ENCODE data around the gene CDS2.

CDS2 gene

DNA sequence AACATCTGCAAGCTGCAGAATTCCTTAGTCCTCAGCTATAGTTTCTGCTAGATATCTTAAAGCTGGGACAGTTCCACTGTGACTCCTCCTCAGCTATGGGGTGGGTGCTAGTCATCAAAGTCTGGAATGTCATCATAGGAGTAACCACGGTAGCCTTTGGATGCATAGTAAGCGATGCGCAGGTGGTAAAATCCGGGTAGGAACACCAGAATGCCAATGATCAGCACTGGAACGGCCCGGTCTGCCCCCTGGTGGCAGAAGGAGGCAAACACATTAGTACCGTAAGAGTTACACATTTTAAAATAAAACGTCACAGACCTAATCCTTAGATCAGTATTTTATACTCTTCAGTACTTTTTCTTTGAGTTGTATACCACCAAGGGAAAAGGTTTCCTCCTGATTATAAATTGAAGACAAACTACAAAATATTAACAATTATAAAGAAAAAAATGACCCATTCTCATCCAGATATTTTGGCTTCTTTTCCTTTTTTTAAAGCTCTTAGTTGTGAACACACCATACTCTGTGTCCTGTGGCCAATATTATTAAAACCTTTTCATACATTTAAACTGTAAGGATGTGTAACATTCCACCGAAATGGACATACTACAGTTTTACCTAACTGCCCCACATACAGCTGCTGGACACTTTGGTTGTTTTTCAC lies 26.0 kb upstream of the CDS2 start:
- TF ChIP-seq, protein P1, sequence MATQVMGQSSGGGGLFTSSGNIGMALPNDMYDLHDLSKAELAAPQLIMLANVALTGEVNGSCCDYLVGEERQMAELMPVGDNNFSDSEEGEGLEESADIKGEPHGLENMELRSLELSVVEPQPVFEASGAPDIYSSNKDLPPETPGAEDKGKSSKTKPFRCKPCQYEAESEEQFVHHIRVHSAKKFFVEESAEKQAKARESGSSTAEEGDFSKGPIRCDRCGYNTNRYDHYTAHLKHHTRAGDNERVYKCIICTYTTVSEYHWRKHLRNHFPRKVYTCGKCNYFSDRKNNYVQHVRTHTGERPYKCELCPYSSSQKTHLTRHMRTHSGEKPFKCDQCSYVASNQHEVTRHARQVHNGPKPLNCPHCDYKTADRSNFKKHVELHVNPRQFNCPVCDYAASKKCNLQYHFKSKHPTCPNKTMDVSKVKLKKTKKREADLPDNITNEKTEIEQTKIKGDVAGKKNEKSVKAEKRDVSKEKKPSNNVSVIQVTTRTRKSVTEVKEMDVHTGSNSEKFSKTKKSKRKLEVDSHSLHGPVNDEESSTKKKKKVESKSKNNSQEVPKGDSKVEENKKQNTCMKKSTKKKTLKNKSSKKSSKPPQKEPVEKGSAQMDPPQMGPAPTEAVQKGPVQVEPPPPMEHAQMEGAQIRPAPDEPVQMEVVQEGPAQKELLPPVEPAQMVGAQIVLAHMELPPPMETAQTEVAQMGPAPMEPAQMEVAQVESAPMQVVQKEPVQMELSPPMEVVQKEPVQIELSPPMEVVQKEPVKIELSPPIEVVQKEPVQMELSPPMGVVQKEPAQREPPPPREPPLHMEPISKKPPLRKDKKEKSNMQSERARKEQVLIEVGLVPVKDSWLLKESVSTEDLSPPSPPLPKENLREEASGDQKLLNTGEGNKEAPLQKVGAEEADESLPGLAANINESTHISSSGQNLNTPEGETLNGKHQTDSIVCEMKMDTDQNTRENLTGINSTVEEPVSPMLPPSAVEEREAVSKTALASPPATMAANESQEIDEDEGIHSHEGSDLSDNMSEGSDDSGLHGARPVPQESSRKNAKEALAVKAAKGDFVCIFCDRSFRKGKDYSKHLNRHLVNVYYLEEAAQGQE (IDR thresholded peaks at IDR 0.05; ENCODE audit: insufficient read depth in 1 of 2, low read depth in 2 of 2, low read length in 2 of 2), result no peak
- TF ChIP-seq POLR2AphosphoS5 (IDR thresholded peaks at IDR 0.05; ENCODE audit: low read depth, low read length), result no peak
- TF ChIP-seq FOXP2 (optimal IDR thresholded peaks at IDR 0.05; ENCODE audit: borderline replicate concordance, extremely low read depth, extremely low read length, insufficient read depth), result no peak
- TF ChIP-seq SIN3A (IDR thresholded peaks at IDR 0.05; ENCODE audit: borderline replicate concordance, insufficient read depth, low read length), result no peak
- TF ChIP-seq TAF1 (IDR thresholded peaks at IDR 0.05; ENCODE audit: borderline replicate concordance, insufficient read depth, low read length), result no peak

DNA sequence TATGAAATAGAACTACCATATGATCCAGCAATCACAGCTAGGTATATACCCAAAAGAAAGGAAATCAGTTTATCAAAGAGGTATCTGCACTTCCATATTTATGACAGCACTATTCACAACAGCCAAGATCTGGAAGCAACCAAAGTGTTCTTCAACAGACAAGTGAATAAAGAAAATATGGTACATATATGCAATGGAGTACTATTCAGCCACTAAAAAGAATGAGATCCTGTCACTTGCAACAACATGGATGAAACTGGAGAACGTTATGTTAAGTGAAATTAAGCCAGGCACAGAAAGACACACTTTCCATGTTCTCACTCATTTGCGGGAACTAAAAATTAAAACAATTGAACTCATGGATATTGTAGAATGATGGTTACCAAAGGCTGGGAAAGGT lies 22.3 kb upstream of the CDS2 start:
- TF ChIP-seq, protein P1 (IDR thresholded peaks at IDR 0.05; ENCODE audit: insufficient read depth in 1 of 2, low read depth in 2 of 2, low read length in 2 of 2), result no peak
- TF ChIP-seq SIN3A (IDR thresholded peaks at IDR 0.05; ENCODE audit: borderline replicate concordance, insufficient read depth, low read length), result no peak
- TF ChIP-seq FOXP2 (optimal IDR thresholded peaks at IDR 0.05; ENCODE audit: borderline replicate concordance, extremely low read depth, extremely low read length, insufficient read depth), result no peak
- TF ChIP-seq POLR2AphosphoS5 (IDR thresholded peaks at IDR 0.05; ENCODE audit: low read depth, low read length), result no peak
- no peak for TF ChIP-seq TAF1 (IDR thresholded peaks at IDR 0.05; ENCODE audit: borderline replicate concordance, insufficient read depth, low read length)

DNA sequence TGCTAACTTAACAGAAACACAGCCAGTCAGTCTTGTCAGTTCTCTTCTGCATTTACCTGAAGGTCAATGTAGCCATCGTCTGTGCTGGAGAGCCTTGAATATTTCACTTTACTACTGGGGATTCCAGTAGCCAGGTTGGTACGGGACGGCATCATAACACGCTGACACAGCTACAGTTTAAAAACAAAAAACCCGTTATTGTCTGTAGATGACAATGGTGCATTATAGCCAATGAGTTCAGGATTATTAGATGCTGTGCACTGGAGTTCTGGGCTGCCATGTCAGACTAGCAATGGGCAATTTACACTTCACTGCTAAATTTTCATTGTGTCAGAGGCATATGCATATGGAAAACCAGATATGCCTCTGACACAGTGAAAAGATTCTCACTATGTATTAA lies 17.5 kb upstream of the CDS2 start:
- no peak for TF ChIP-seq FOXP2 (optimal IDR thresholded peaks at IDR 0.05; ENCODE audit: borderline replicate concordance, extremely low read depth, extremely low read length, insufficient read depth)
- TF ChIP-seq, protein P1 (IDR thresholded peaks at IDR 0.05; ENCODE audit: insufficient read depth in 1 of 2, low read depth in 2 of 2, low read length in 2 of 2), result no peak
- no peak for TF ChIP-seq SIN3A (IDR thresholded peaks at IDR 0.05; ENCODE audit: borderline replicate concordance, insufficient read depth, low read length)
- no peak for TF ChIP-seq POLR2AphosphoS5 (IDR thresholded peaks at IDR 0.05; ENCODE audit: low read depth, low read length)
- no peak for TF ChIP-seq TAF1 (IDR thresholded peaks at IDR 0.05; ENCODE audit: borderline replicate concordance, insufficient read depth, low read length)

DNA sequence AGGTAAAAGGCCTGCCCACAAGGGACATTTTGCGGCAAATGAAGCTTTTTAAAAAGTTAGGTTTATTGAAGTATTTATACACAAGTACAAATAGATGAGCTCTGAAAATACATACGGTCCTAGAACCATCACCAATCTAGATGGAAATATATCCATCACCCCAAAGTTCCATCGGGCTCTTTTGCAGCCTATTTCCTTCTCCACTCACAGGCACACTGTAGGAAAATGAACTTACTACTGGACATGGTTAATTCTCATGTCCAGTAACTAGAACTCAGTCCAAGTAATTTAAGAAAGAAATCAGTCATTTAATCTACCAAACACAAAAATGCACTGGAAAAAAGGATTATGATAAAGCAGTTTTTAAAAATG lies 13.2 kb upstream of the CDS2 start:
- no peak for TF ChIP-seq TAF1 (IDR thresholded peaks at IDR 0.05; ENCODE audit: borderline replicate concordance, insufficient read depth, low read length)
- TF ChIP-seq, protein P1 (IDR thresholded peaks at IDR 0.05; ENCODE audit: insufficient read depth in 1 of 2, low read depth in 2 of 2, low read length in 2 of 2), result no peak
- no peak for TF ChIP-seq POLR2AphosphoS5 (IDR thresholded peaks at IDR 0.05; ENCODE audit: low read depth, low read length)
- no peak for TF ChIP-seq SIN3A (IDR thresholded peaks at IDR 0.05; ENCODE audit: borderline replicate concordance, insufficient read depth, low read length)
- no peak for TF ChIP-seq FOXP2 (optimal IDR thresholded peaks at IDR 0.05; ENCODE audit: borderline replicate concordance, extremely low read depth, extremely low read length, insufficient read depth)

Data from PFSK-1 (cell line).